AG10803 (cell line): ENCODE measurements around the gene LDLRAD4.
A peak's percentile ranks its signal among the peaks of the same experiment; 100 is the strongest.

Source experiments
- DNase-seq: peaks from one replicate; pipeline ENCODE4 v3.0.0; 2010; ENCODE audit warnings: low read depth
- H3K4me3 ChIP-seq: 2 replicates; pipeline ENCODE4 v1.5.1; 2011; ENCODE audit warnings: mild to moderate bottlenecking, low read length, control low read depth
- CTCF ChIP-seq: conservative IDR thresholded peaks from 2 replicates; pipeline ENCODE4 v1.5.1; 2011; ENCODE audit warnings: mild to moderate bottlenecking, low read length, control low read depth, inconsistent platforms

The LDLRAD4 gene

GRCh38 chr18:13268158-13269012, 49.8 kb downstream of the LDLRAD4 start:
- H3K4me3 ChIP-seq = no peak overlapping the region
- peak; percentile 64 for DNase-seq
- TF ChIP-seq CTCF = no peak

GRCh38 chr18:13269013-13269280, 50.4 kb downstream of the LDLRAD4 start:
- no peak for TF ChIP-seq CTCF
- peak; percentile 33 for DNase-seq

GRCh38 chr18:13269521-13270011, 51.0 kb downstream of the LDLRAD4 start:
- DNase-seq = peak; percentile 8
- no peak overlapping the region for H3K4me3 ChIP-seq
- TF ChIP-seq CTCF = no peak

More at GRCh38 chr18:13269013-13269280, 50.4 kb downstream of the LDLRAD4 start:
- H3K4me3 ChIP-seq = no peak overlapping the region

GRCh38 chr18:13270279-13270855, 51.8 kb downstream of the LDLRAD4 start:
- no peak for TF ChIP-seq CTCF
- H3K4me3 ChIP-seq = no peak overlapping the region
- no peak for DNase-seq

GRCh38 chr18:13271302-13271911, 52.8 kb downstream of the LDLRAD4 start:
- TF ChIP-seq CTCF = no peak
- no peak for DNase-seq
- no peak overlapping the region for H3K4me3 ChIP-seq

GRCh38 chr18:13272416-13272815, 53.9 kb downstream of the LDLRAD4 start:
- DNase-seq = no peak

More at GRCh38 chr18:13272416-13272815, 53.9 kb downstream of the LDLRAD4 start:
- no peak overlapping the region for H3K4me3 ChIP-seq
- TF ChIP-seq CTCF = no peak
